Measurements from ENCODE around the gene CMTM5. TPM values are rescaled to one million over a fixed set of nuclear protein-coding genes. Genes with fewer than 3 reads are reported as not detected.

The CMTM5 gene
- total RNA-seq, 2 donors from 2014 or later, result 0.40 to 1.4 TPM

DNA sequence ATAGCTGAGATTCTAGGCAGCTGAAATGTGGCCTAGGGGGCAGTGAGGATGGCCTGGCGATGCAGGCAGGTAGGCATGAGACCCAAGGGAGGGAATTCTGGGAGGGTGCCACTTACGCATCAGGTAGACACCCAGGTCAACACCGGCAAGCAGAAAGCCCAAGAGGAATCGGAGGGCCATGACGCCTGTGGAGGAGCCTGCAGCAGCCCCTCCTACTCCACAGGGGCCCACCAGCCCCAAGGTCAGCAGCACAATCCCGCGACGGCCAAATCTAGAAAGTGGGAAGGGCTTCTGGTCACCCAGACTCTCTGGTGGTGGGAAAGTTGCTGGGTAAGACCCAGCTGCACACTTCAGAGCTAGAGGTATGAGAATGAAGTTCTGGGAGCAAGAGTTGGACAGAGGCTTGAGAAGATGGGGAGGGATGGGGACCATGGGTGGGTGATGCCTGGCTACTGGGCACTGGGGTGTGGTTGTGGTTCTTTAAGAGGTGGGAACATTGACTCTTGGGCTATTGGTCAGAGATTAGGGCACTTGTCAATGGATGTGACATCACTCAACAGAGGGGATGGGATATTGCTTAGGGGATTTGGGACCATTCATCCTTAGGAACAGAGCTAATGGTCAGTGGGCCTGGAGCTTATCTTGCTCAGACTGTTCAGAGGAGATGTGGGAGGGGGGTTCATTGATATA lies 27.5 kb upstream of the CMTM5 start:
- WGBS, 2 experiments (ENCODE audit: insufficient coverage in 1 of 2, insufficient read length in 1 of 2), result 89 to 95% methylated on average over 5 to 8 of the region's 8 CpGs
- H3K4me3 ChIP-seq (ENCODE audit: low read length), result no peak overlapping the region
- no peak for DNase-seq
- no peaks in the 10 kb centered on the region for H3K36me3 ChIP-seq (ENCODE audit: control insufficient read depth, insufficient read depth, low read length)
- Mint-ChIP-seq H3K27me3 (ENCODE audit: insufficient read depth) (peaks cover 37% of the 10 kb centered on the region), H3K9me3 (peaks cover 1% of the 10 kb centered on the region), H3K27ac (no peak overlapping the region), H3K4me3 (no peak overlapping the region), H3K4me1 (peaks cover 23% of the 10 kb centered on the region), H3K36me3 (ENCODE audit: low read depth) (peaks cover 21% of the 10 kb centered on the region)
- H3K27me3 ChIP-seq (ENCODE audit: control insufficient read depth, insufficient read depth, low read length, poor library complexity, severe bottlenecking), result peaks cover 8% of the 10 kb centered on the region
- H3K4me1 ChIP-seq (ENCODE audit: control insufficient read depth, insufficient read depth, low read length), result peaks cover 18% of the 10 kb centered on the region
- TF ChIP-seq, protein P1, sequence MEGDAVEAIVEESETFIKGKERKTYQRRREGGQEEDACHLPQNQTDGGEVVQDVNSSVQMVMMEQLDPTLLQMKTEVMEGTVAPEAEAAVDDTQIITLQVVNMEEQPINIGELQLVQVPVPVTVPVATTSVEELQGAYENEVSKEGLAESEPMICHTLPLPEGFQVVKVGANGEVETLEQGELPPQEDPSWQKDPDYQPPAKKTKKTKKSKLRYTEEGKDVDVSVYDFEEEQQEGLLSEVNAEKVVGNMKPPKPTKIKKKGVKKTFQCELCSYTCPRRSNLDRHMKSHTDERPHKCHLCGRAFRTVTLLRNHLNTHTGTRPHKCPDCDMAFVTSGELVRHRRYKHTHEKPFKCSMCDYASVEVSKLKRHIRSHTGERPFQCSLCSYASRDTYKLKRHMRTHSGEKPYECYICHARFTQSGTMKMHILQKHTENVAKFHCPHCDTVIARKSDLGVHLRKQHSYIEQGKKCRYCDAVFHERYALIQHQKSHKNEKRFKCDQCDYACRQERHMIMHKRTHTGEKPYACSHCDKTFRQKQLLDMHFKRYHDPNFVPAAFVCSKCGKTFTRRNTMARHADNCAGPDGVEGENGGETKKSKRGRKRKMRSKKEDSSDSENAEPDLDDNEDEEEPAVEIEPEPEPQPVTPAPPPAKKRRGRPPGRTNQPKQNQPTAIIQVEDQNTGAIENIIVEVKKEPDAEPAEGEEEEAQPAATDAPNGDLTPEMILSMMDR (conservative IDR thresholded peaks at IDR 0.05), result no peak
- H3K9me3 ChIP-seq (ENCODE audit: control insufficient read depth, low read length), result peaks cover 3% of the 10 kb centered on the region
- no peak overlapping the region for H3K9ac ChIP-seq (ENCODE audit: extremely low read depth, low read length, poor library complexity, severe bottlenecking)
- no peak overlapping the region for H3K27ac ChIP-seq (ENCODE audit: low read depth, low read length)

GRCh38 chr14:23351681-23352505 lies 25.0 kb upstream of the CMTM5 start:
- peaks cover 24% of the 10 kb centered on the region for H3K36me3 Mint-ChIP-seq (ENCODE audit: low read depth)
- peak overlapping the region; percentile 41 for H3K9ac ChIP-seq (ENCODE audit: extremely low read depth, low read length, poor library complexity, severe bottlenecking)

More at GRCh38 chr14:23351681-23352505, 25.0 kb upstream of the CMTM5 start:
- 4 to 11% methylated on average over 17 to 61 of the region's 61 CpGs for WGBS, 2 experiments (ENCODE audit: insufficient coverage in 1 of 2, insufficient read length in 1 of 2)
- Mint-ChIP-seq H3K4me1 (peaks cover 1% of the 10 kb centered on the region), H3K9me3 (peaks cover 1% of the 10 kb centered on the region), H3K27ac (no peak overlapping the region), H3K27me3 (ENCODE audit: insufficient read depth) (peaks cover 46% of the 10 kb centered on the region), H3K4me3 (peak overlapping the region; percentile 60)
- Histone ChIP-seq H3K4me3 (ENCODE audit: low read length) (peak overlapping the region; percentile 81), H3K36me3 (ENCODE audit: control insufficient read depth, insufficient read depth, low read length) (peaks cover 6% of the 10 kb centered on the region), H3K27ac (ENCODE audit: low read depth, low read length) (peak overlapping the region; percentile 79), H3K27me3 (ENCODE audit: control insufficient read depth, insufficient read depth, low read length, poor library complexity, severe bottlenecking) (peaks cover 8% of the 10 kb centered on the region), H3K4me1 (ENCODE audit: control insufficient read depth, insufficient read depth, low read length) (no peaks in the 10 kb centered on the region), H3K9me3 (ENCODE audit: control insufficient read depth, low read length) (no peaks in the 10 kb centered on the region)
- TF ChIP-seq, protein P1 (conservative IDR thresholded peaks at IDR 0.05), result peak; percentile 38
- DNase-seq, result peak; percentile 76
